Body of pancreas (tissue), 4 donors: ENCODE results near the gene VAPA. TPM values are rescaled to one million over a fixed set of nuclear protein-coding genes. Genes with fewer than 3 reads are reported as not detected.
"Not testable (repeated sequence)": the region's sequence is repeated elsewhere in the genome, so short reads cannot be mapped to it uniquely, and the experiment has no call there.

Source experiments
- ATAC-seq: fragments of 150-250 bp; one replicate; pipeline ENCODE4 v1.9.1; 2016
- DNase-seq, 4 donors: peaks; one replicate each; pipeline ENCODE4 v3.0.0-alpha.2; 2019
- H3K27ac ChIP-seq, 4 donors: fragments of 200-600 bp; sonication (generic); 1 replicate in 3 of 4; 2 replicates in 1 of 4; pipeline versions ENCODE4 v1.5.1 to v1.6.1; 2016 to 2019; ENCODE audit warnings: mild to moderate bottlenecking in 1 of 4, mixed read lengths in 1 of 4, moderate library complexity in 1 of 4
- H3K27me3 ChIP-seq, 2 donors: fragments of 200-600 bp; sonication (generic); one replicate each; pipeline ENCODE4 v1.6.0; 2016; ENCODE audit warnings: mild to moderate bottlenecking in 1 of 2
- H3K36me3 ChIP-seq, 2 donors: fragments of 200-600 bp; sonication (generic); replicated peaks in 1 of 2; 2 replicates each; pipeline ENCODE4 v1.5.1; 2016; ENCODE audit warnings: low read depth in 2 of 2; ENCODE audit not compliant: insufficient read depth in 1 of 2
- H3K4me1 ChIP-seq: fragments of 200-600 bp; sonication (generic); one replicate; pipeline ENCODE4 v1.6.0; 2016
- H3K4me3 ChIP-seq, 2 donors: fragments of 200-600 bp; sonication (generic); 1 replicate in 1 of 2; 2 replicates in 1 of 2; pipeline ENCODE4 v1.5.1; 2016 to 2019
- H3K9me3 ChIP-seq, 3 donors: fragments of 200-600 bp; sonication (generic); 1 replicate in 2 of 3; 2 replicates in 1 of 3; pipeline ENCODE4 v1.5.1; 2016
- CTCF ChIP-seq, 7 experiments: fragments of 450-650 bp in 4 of 7; fragments of 200-600 bp in 3 of 7; sonication (generic) in 3 of 7; IDR thresholded peaks; one replicate each; pipeline ENCODE4 v1.5.1; 2016 to 2019; ENCODE audit warnings: antibody characterized with exemption in 7 of 7
- POLR2A ChIP-seq, 3 donors: fragments of 450-650 bp; IDR thresholded peaks; one replicate each; pipeline ENCODE4 v1.6.1; 2016; ENCODE audit warnings: antibody characterized with exemption in 3 of 3, mild to moderate bottlenecking in 2 of 3
- WGBS, 2 donors: methylation state at CpG; one replicate each; pipeline ENCODE4 v1.1.5; 2017; 5-methylcytosine and 5-hydroxymethylcytosine counted together
- intact Hi-C: fragments of 100-400 bp; cut with DNase I; formaldehyde crosslinking; loops from one replicate; pipeline ENCODE4 v1.15.1; 2023
- total RNA-seq, 2 donors: library from RNA; depleted of rRNA; stranded (reverse); fragments of >200 nt; gene quantifications; one replicate each; pipeline ENCODE4 v1.1.0, GENCODE V29; 2016

Gene VAPA
- total RNA-seq, 2 donors from 2014 or later, result 58.7 to 113 TPM

- Histone ChIP-seq H3K27ac (no peak overlapping the region), H3K27me3 (no peaks in the 10 kb centered on the region), H3K4me1 (no peaks in the 10 kb centered on the region), H3K36me3 (no peaks in the 10 kb centered on the region), H3K4me3 (no peak overlapping the region), H3K9me3 (no peaks in the 10 kb centered on the region)
- DNase-seq, result no peak
- WGBS, 2 donors, result 84 to 87% methylated on average over 7 of the region's 7 CpGs
- TF ChIP-seq CTCF (IDR thresholded peaks at IDR 0.05), result no peak
- no peak for TF ChIP-seq POLR2A (IDR thresholded peaks at IDR 0.05)
- ATAC-seq, result no peak
- intact Hi-C loops, result no loop called here
Measured at GRCh38 chr18:9900699-9901098, 13.1 kb upstream of the VAPA start.

DNA sequence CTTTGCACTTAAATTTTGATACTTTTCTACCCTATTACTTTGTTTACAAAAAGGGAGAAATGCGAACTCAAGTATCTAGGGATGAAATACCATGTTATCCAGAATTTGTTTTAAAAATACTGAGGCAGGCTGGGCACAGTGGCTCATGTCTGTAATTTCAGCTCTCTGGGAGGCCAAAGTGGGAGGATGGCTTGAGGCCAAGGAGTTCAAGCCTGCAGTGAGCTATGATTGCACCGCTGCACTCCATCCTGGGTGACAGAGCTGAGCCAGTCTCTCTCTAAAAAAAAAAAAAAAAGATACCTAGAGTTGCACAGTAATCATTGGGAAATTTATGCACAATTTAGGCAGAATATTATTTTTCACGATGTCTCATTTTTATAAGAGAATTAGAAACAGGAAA lies 12.4 kb upstream of the VAPA start:
- ATAC-seq (no peak), DNase-seq (no peak)
- Histone ChIP-seq H3K9me3 (no peaks in the 10 kb centered on the region), H3K27me3 (no peaks in the 10 kb centered on the region), H3K4me3 (no peak overlapping the region), H3K36me3 (no peaks in the 10 kb centered on the region), H3K27ac (no peak overlapping the region), H3K4me1 (no peaks in the 10 kb centered on the region)
- intact Hi-C loops, result no loop called here
- 82 to 83% methylated on average over 3 of the region's 3 CpGs for WGBS, 2 donors
- TF ChIP-seq POLR2A (IDR thresholded peaks at IDR 0.05), result no peak
- no peak for TF ChIP-seq CTCF (IDR thresholded peaks at IDR 0.05)

- WGBS, 2 donors, result 92 to 95% methylated on average over 13 to 14 of the region's 14 CpGs
- DNase-seq, intact Hi-C loops, H3K4me1 ChIP-seq, ATAC-seq, H3K27ac ChIP-seq, H3K4me3 ChIP-seq, H3K27me3 ChIP-seq, H3K36me3 ChIP-seq, H3K9me3 ChIP-seq: not testable (repeated sequence)
Measured at GRCh38 chr18:9902264-9902663, 11.6 kb upstream of the VAPA start.

DNA sequence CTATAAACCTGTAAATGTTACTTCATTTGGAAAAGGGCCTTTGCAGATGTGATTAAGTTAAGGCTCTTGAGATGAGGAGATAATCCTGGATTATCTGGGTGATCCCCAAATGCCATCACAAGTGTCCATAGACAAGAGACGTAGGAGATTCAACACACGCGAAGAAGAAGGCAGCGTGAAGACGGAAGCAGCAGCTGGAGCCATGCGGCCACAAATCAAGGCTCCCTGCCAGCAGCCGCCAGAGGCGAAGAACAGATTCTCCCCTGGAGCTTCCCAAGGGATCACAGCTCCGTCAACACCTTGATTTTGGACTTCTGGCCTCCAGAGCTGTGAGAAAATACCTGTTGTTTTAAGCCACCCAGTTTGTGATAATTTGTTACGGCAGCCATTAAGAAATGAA lies 11.0 kb upstream of the VAPA start:
- DNase-seq, result no peak
- WGBS, 2 donors, result 78 to 80% methylated on average over 10 of the region's 10 CpGs
- no peaks in the 10 kb centered on the region for H3K36me3 ChIP-seq

GRCh38 chr18:9905401-9905922 lies 8.4 kb upstream of the VAPA start:
- no peaks in the 10 kb centered on the region for H3K36me3 ChIP-seq
- H3K27ac ChIP-seq, result no peak overlapping the region
- H3K4me1 ChIP-seq, result no peaks in the 10 kb centered on the region
- TF ChIP-seq CTCF (IDR thresholded peaks at IDR 0.05) (no peak), POLR2A (IDR thresholded peaks at IDR 0.05) (no peak)
- ATAC-seq (no peak), DNase-seq (no peak)
- intact Hi-C loops, result no loop called here
- H3K9me3 ChIP-seq, result no peaks in the 10 kb centered on the region
- H3K4me3 ChIP-seq, result no peak overlapping the region
- WGBS, 2 donors, result 54 to 62% methylated on average over 5 of the region's 5 CpGs
- no peaks in the 10 kb centered on the region for H3K27me3 ChIP-seq

More for the DNA sequence above, 11.0 kb upstream of the VAPA start:
- no peak for ATAC-seq
- Histone ChIP-seq H3K4me3 (no peak overlapping the region), H3K4me1 (no peaks in the 10 kb centered on the region), H3K27me3 (no peaks in the 10 kb centered on the region), H3K9me3 (no peaks in the 10 kb centered on the region), H3K27ac (no peak overlapping the region)
- intact Hi-C loops, result no loop called here
- TF ChIP-seq POLR2A (IDR thresholded peaks at IDR 0.05) (no peak), CTCF (IDR thresholded peaks at IDR 0.05) (no peak)
